CD1c-positive myeloid dendritic cell (primary cell): ENCODE results near the gene HS1BP3.

Experiments
- DNase-seq: peaks from one replicate; pipeline ENCODE4 v3.0.0-alpha.2; 2016; ENCODE audit errors: extremely low spot score

Gene HS1BP3

DNA sequence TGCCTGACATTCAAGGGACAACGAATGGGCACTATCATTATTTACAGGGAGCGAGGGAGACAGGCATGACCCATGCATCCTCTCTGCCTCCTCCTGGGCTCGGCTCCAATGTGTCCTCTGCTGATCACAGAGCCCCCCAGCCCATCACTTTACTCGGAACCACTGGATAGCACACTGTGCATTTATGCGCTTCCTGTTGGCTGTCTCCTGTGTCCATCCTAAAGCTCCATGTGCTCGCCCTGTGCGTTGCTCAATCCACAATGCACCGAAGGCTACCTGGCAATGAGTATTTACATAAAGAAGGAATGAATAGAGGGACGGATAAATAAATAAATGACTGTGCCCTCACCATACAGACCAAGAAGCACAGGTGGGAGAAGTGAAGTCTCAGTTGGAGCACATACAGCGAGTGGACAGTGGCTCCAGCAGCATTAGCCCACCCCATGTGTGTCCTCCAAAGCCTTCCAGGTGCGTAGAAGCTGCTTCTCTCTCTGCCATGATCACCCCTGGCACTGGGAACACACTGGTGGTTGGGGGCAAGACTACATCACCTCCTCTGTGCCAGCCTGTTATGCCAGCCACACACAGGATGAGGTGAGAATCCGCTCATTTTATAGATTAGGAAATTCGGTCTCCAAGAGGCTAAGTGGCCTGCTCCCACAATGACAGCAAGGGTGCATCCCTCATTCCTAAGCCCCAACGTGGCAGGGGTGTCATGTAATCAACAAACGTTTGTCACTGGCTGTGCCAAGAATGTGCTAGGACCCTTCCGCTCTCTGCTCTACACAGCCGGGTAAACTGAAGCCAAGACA is 13.7 kb upstream of the HS1BP3 start:
- DNase-seq, result no peak

DNA sequence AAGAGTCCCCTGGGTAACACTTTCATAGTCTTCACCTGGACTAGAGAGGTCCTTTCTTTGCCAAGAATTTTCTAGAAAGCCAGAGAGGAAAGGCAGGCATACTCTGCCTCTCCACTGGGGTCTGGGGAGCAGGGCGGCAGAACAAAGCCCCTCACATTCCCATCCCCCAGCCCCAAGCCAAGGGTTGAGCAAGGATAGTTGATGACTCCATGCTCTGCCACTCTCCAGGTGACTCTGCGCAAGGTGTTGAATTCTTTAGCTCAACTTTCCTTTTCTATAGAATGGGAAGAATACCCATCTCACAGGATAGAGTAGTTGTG is 13.1 kb upstream of the HS1BP3 start:
- no peak for DNase-seq

DNA sequence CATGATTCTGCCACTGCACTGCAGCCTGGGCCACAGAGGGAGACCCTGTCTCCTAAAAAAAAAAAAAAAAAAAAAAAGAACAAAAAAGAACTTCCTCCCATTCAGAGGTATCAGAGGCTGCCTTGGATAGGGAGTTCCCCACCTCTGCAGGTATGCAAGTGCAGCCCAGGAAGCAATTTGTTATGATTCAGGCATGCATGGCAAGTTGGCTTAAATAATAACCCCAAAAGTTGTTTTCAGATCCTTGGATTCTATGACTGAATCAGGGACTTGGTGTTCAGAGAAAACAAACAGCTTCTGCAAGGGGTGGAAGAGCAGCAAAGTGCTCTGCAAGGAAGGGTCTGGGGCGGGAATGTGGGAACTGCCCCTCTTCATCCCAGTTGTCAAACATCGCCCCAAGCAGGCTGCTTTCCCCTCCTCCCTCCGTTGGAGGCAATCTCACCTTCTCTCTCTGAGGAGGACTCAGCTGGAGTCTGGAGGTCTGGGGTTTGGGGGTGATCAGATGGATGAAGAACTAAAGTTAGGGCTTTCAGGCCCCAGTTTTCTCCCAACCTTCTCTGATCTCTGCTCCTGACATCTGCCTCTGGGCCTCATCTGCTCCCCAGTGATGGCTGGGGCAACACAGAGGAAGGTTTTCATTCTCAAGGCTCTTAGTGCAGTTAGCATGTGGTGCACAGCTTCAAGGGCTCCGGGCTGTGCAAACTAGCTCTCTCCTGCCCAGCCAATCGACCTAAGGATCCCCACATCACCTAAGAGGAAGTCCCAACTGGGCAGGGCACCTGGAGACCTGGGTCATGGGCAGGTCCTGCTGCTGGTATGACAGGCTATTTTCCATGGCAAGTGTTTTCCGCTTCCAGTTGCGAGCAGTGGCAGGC is 12.5 kb upstream of the HS1BP3 start:
- DNase-seq, result no peak

DNA sequence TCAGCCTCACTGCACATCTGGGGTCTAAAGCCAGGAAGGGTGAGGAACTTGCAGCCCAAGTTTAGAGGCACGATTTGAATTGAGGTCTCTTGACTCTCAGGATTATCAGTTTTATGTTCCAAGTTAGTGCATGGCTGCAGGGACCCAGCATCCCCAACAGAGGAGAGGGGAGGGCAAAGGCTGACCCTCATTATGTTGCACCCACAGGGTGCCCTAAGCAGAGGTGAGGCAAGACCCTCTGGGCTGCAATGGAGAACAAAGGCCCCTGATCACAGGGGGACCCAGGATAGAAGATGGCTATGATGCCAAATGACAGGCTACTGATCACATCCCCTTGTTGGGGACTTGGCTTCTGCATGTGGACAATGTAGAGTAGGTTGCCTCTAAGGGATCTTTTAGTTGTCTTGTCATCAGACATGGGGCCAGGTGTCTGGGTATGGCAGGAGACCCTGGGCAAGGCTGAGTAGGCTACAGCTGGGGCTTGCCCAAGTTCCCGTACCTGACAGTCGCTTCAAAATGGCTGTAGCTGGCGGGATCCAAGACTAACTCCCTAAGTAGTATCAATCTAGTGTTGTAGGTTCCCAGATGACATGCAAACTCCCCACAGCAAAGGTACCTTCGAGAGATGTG is 11.5 kb upstream of the HS1BP3 start:
- no peak for DNase-seq

DNA sequence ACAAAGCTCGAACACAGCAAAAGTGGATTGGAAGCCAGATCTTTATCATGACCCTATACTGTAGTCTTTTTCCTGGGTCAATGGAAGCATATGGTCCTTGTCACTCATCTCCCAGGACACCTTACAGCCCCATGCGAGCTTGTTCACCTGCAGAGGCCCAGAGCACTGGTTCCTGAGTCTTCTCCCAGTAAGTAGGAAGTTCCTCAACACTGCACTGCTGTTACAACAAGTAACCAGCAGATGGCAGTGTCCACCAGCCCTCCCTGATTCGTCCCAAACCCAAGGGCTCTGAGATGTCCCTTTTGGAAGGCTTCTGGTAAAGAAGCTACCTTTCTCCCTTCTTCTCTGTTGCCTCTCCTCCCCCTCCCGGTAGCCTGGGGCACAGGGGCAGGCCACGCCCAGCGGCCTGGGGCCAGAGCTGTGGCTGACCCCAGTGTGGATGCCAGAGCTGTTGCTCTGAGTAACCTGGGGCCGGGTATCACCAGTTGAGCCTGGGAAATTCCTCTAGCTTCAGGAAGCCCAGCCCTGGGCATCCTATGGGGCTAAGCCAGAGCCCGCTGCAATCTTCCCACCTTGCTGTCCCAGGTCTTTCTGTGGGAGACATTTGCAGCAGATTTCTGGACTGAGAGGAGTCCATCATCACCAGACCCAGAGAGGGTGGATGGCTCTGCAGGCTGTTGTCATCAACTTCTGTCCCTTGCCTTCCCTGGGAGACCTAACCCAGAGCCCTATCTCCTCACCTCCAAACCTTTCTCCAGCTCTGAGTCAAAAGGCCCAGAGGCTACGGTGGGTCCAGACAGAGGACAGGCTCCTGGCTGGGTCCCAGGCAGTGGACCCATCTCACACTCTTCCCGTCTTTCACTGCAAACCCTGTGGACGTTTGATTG is 10.8 kb upstream of the HS1BP3 start:
- peak; percentile 83 for DNase-seq

DNA sequence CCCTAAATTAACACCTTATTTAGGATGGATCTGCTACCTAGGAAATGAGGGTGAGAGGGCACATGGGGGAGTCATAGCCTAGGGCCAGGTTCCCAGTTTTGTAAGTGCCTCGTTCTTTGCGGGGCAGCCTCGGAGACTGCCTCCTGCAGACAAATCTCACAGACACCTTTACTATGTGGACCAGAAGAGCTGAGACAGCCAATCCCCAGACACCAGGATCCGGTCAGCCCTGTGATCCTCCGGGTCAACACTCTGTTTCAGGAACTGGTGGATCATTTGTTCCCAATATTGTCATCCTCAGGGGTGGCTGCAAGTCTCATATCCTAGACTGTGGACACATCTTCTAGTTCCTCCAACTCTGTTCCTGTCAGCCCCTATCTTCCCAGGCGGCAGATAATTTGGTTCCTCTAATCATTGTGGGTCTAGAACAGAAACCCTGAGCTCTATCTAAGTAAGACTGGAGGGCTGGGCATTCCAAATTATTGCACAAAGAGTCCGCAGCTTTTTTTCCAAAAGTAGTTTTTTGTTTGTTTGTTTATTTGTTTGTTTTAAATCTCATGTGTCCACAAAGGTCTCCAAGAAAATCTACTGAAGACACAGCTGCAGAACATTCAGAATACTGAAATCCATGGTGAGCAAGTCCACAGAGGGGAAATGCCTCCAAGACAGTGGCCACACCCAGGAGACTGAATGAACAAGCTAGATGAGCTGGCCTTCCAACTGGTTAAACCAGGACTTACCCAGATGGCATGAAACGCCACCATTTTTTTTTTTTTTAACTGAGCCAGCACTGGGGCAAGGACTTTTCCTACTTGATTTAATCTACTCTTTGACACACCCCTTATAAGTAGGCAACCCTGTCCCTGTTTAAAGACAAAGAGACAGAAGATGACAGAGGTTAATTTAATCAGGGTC is 9.9 kb upstream of the HS1BP3 start:
- peak; percentile 35 for DNase-seq

DNA sequence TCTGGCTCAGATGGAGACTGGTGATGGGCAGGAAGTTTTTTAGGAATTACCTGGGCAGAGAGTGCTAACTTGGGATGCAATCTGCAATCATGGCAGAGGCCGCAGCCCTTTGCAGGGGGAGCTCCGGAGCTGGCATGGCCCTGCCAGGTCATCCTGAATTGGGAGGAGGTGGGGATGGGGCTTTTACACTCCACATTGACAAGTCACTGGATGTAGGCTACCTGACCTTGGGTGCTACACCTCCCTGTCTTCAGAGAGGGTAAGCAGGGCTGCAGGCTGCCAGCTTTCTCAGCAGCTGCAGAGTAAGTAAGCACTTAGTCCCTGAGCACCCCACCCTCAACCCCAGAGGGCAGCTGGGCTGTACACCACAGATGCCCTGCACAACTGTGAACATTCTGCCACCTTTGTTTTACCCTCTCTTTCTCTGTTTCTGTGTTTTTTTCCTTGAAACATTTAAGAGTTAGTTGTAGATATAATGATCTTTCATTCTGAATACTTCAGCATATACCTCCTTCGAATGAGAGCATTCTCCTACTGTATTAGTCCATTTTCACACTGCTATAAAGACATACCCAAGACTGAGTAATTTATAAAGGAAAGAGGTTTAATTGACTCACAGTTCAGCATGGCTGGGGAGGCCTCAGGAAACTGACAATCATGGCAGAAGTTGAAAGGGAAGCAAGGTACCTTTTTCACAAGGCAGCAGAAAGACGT is 6.8 kb upstream of the HS1BP3 start:
- no peak for DNase-seq

DNA sequence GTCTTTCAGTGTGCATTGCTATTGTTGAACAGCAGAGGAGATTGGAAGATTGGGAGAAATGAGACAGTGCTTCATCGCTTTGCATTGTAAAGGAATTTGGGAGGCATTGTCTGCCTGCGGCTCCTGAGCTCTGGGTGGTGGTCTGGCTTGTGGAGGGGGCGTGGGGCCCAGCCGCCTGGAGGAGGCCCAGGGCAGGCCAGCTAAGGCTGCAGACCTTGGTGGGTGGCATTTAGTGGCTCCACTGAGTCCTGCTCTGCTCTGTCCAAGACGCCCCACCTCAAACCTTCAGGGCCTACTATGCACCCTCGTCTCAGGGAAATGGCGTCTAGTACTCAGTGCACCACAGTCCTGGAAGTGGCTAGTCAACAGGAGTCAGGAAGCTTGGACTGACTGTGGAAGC is 5.7 kb upstream of the HS1BP3 start:
- no peak for DNase-seq

DNA sequence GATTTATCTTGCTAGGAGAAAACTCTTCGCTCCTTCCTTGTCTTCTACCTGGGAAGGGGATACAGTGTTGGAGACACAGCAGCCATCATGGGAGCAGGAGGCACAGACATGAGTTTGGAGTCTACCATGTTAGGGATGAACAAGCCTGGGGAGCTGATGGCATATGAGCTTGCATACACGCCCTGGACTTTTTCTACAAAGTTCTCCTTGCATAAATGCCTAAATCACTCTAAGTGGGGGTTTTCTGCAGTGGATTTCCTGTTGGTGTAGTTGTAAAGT is 3.6 kb upstream of the HS1BP3 start:
- no peak for DNase-seq

DNA sequence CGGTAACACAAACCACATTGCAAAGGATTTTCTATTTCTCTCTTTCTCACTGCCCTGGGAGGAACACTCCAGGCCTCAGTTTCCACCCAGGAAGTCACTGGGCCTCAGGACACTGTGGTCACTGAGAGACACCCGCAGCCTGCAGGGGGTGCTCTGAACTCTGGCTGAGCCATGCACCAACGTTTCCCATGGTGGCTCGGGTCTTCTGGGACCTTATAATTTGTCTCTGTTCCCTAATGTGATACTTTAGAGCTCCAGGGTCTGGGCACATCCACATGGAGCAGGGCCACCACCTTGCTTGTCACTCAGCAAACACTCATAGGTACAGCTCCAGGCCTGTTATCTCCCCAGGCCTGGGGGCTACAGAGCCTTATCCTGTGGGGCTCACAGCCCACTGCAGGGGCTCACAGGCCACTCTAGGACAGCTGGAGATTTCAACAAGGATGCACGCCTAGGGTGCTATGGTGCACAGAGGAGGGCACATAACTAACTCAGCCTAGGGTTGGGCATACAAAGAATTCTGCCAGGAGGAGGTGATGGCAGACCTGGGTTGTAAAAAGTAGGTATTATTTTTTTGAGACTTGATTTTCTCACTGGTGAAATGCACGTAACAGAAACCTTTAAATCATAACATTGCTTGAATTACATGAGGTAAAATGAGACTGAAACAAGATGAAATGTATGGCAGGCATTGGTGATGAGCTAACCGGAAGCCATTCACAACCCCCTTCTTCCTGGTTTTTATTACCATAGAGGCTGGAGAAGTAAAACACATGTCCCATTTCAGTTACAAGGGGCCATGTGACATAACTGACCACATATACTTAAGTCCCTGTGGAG is 3.0 kb upstream of the HS1BP3 start:
- no peak for DNase-seq

DNA sequence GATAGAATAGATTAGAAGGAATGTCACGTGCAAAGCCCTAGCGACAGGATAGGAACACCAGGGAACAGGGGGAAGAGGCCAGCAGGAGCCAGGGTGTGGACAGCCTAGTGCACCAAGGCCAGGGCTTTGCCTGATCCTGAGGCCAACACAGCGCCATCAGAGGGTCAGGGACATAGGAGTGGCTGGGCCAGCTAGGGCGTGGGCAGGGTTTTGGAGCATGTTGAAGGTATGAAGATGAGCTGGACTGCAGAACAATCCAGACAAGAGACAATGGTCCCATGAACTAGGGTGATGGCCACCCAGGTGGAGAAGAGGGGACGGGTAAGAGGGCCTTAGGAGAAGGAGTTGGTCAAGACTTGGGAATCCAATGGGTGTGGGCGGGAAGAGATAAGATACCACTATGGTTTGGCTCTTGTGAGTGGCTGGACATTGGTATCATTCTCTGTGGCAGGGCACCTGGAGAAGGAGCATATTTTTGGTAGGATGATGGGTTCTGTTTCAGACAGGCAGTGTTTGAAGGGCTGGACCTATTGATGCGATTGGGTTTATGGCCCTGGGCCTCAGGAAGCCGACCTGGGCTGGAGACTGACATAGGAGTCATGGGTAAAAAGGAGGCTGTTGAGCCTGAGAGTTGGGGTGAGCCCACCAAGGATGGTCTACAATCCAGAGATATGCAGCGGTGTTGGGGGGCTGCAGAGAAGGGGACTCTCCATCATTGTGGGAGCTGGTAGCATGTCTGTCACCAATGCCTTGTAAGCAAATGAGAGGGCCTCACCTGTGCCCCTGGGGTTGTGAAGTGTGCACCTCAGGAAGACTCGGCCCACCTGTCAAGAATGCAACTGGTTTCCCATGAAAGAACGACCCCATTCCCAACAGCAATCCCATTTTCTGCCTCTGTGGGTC is 2.0 kb upstream of the HS1BP3 start:
- DNase-seq, result no peak

DNA sequence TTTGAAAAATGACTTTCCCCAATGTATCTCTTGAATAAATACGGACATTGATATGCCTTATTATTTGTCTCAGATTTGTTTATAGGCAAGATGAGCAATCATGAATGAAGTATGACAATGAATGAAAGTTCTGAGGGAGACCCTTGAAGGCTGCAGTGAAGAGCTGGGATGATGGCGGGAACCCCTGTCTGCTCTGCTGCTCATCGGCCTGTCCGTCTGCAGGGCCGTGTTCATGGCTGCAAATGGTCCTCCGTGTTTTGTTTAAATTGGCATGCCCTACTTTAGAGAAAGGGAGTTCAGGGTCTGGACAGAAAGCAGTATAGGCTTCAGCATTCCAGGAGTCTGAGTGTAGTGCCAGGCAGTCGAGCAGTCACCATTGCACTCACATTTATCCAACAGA is 1.2 kb upstream of the HS1BP3 start:
- DNase-seq, result no peak

DNA sequence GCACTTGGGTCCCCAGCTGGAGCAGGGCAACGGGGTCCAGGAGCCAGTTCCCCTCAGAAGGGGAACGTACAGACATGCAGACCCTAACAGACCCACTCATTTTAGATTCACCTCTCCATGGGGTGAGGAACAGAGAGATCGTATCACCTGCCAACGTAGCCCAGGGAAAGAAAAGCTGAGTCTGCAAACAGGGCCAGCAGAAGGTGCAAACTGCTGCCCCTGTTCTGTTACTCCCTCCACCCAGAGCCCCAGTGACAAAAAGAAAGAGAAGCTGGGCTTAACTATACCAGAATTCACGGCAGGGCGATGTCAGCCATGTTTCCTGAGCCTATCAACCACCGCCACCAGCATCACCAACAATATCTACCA is 817 bp upstream of the HS1BP3 start:
- DNase-seq, result no peak

DNA sequence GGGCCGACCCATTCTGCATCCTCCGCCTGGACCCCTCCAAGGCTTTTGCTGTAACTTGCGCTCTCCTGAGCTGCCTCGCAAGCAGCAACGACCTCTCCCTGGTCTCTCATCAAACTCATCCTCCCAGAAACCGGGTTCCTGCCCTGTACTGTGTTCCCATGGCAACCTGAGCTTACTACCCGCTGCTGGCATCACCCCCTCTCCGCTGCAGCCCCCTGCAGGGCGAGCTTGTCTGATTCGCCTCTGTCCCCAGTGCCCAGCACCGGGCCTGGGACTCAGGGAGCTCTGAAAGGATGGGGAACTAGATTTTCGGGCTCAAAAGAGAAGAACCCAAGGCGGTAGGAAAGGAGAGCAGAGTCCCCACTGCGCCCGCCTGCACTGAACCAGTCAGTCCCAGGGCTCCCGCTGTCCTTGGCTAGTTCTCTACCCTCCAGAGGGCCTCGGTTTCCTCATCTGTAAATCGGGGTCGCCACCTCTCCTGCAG is 463 bp downstream of the HS1BP3 start:
- peak; percentile 46 for DNase-seq

DNA sequence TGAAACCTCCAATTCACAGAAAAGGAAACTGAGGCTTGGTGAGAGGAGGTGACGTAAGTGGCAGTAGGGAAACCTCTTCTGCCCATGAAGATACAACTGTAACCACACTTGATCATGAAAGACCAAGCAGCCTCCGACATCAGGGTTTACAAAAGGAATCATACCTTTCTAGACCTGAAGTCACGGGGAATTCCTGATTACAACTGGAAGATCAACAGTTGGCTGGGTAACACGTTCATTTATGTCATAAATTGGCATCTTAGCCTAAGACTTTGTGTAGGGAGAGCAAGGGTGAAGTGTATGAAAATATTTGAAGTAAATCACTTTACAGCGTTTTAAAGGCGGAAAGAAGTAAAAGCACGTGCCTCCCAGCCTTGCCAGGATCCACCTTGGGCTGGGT is 922 bp downstream of the HS1BP3 start:
- DNase-seq, result no peak

DNA sequence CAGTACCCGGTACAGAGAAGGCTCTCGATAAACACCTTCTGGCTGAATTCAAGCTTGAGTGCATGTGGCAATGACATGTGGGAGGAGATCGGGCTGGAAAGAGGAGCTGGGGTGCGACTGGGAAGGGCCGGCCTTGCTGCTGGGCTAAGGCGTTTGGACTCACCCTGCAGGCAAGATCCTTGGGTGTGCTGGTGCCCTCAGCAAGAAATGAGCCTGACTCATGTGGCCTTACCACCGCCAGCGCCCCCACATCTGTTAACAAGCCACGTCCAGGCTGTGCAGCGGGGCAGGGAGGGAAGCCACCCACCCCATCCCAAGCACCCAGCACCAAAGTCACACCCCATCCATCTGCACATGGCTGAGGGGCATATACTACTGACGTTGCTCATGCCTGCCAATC is 1.3 kb downstream of the HS1BP3 start:
- DNase-seq, result peak; percentile 26

DNA sequence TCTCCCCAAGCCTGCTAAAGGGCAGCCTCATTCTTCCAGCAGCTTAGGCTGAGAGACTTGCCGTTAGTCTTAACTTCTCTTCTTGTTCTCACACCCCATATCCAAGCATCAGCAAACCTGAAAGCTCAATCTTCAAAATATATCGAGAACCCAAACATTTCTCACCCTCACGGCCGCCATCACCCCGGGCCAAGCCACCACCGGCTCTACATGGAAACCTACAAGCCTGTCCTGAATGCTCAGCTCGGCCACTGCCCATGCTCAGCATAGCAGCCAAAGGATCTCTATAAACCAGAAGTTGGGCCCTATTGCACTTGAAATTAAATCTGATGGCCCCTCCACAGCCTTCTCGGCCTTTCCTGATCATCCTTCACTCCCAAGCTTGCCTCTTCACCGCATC is 2.1 kb downstream of the HS1BP3 start:
- no peak for DNase-seq

DNA sequence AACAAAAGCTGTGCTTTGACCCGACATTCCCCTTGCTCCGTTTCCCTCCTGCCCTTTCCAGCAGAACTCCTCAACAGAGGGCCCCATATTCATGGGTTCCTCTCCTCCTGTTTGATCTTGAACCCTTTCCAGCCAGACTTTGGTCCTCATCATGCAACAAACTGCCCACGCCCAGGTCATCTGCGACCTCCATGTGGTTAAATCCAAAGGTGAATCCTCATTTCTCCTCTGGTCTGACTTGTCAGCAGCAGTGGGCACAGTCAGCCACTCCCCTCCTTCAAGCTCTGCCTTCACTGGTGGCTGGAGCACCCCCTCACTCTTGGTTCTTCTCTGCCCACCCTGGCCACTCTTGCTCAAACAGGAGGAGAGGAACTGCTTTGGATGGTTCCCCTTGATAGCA is 2.7 kb downstream of the HS1BP3 start:
- no peak for DNase-seq
